GM12878 (cell line): ENCODE results near the gene HJURP. TPM values are rescaled to one million over a fixed set of nuclear protein-coding genes. Genes with fewer than 3 reads are reported as not detected.

ENCODE experiments used
- ATAC-seq: fragments of 200-7000 bp; cut with Tn5 transposase; 3 replicates; pipeline ENCODE4 v1.9.1; 2020; ENCODE audit warnings: mild to moderate bottlenecking, moderate library complexity
- BruUV-seq: library from RNA; stranded (reverse); fragments of 400-500 nt; replicated peaks from 2 replicates; lab custom pipeline; 2021; lab: Mats Ljungman, UMichigan
- CTCF ChIA-PET: fragments of 300-600 bp; sonication (Branson Sonifier 250); formaldehyde crosslinking; extraction: SDS; loops from one replicate; lab custom pipeline; 2021; ENCODE audit warnings: inconsistent platforms; lab: Yijun Ruan, JAX
- POLR2A ChIA-PET: fragments of 350-600 bp; formaldehyde crosslinking; extraction: SDS; loops from one replicate; lab custom pipeline; 2021; ENCODE audit warnings: inconsistent platforms; lab: Charles Lee
- RAD21 ChIA-PET: fragments of 300-600 bp; sonication (Branson Sonifier 250); formaldehyde crosslinking; loops from one replicate; lab custom pipeline; 2023; ENCODE audit warnings: antibody characterized with exemption; ENCODE audit not compliant: unreplicated experiment; lab: Charles Lee
- SMC1A ChIA-PET: fragments of 300-600 bp; sonication (Branson Sonifier 250); formaldehyde crosslinking; loops from one replicate; lab custom pipeline; 2023; ENCODE audit not compliant: unreplicated experiment, uncharacterized antibody; lab: Charles Lee
- DNase-seq: peaks from one replicate; pipeline ENCODE4 v3.0.0-alpha.2; 2011; ENCODE audit warnings: low read depth, low spot score
- FAIRE-seq: peaks from 3 replicates; lab custom pipeline; 2011; peaks lifted over from hg19 to GRCh38; lab: Jason Lieb, UNC
- H2AFZ ChIP-seq: 2 replicates; pipeline ENCODE4 v1.6.0; 2011; ENCODE audit warnings: low read depth, low read length, control low read depth; ENCODE audit not compliant: control insufficient read depth
- H3K27ac ChIP-seq: 2 replicates; pipeline ENCODE4 v1.5.1; 2011; ENCODE audit warnings: control low read depth; ENCODE audit not compliant: control insufficient read depth, insufficient read depth
- H3K27me3 ChIP-seq, 2 experiments: replicated peaks in 1 of 2; 2 replicates each; pipeline versions ENCODE4 v1.6.0 to v1.6.1; 2011; ENCODE audit warnings: low read length in 1 of 2; ENCODE audit not compliant: control insufficient read depth in 2 of 2, insufficient read depth in 2 of 2
- H3K36me3 ChIP-seq, 2 experiments: 2 replicates each; pipeline ENCODE4 v1.5.1; 2011; ENCODE audit warnings: low read length in 1 of 2; ENCODE audit not compliant: control insufficient read depth in 2 of 2, insufficient read depth in 2 of 2
- H3K4me1 ChIP-seq: 2 replicates; pipeline ENCODE4 v1.6.1; 2011; ENCODE audit warnings: mild to moderate bottlenecking, low read length, moderate library complexity, mixed read lengths; ENCODE audit not compliant: control insufficient read depth, insufficient read depth
- H3K4me2 ChIP-seq: 2 replicates; pipeline ENCODE4 v1.6.0; 2011; ENCODE audit warnings: control low read depth; ENCODE audit not compliant: control insufficient read depth, insufficient read depth
- H3K4me3 ChIP-seq: fragments of 200-600 bp; sonication (generic); 2 replicates; pipeline ENCODE4 v1.5.1; 2016
- H3K79me2 ChIP-seq: 2 replicates; pipeline ENCODE4 v1.6.0; 2011; ENCODE audit warnings: low read length; ENCODE audit not compliant: control insufficient read depth, insufficient read depth
- H3K9ac ChIP-seq: 2 replicates; pipeline ENCODE4 v1.8.0; 2011; ENCODE audit warnings: low read length, control low read depth, mixed read lengths; ENCODE audit not compliant: control insufficient read depth, insufficient read depth
- H3K9me3 ChIP-seq: replicated peaks from 3 replicates; pipeline ENCODE4 v1.5.1; 2011; ENCODE audit warnings: mild to moderate bottlenecking, low read length; ENCODE audit not compliant: control insufficient read depth, insufficient read depth
- H4K20me1 ChIP-seq: 2 replicates; pipeline ENCODE4 v1.6.0; 2011; ENCODE audit not compliant: control insufficient read depth, insufficient read depth
- GABPA ChIP-seq: IDR thresholded peaks from 2 replicates; pipeline ENCODE4 v1.6.1; 2014; ENCODE audit warnings: antibody characterized with exemption, low read depth, mild to moderate bottlenecking, inconsistent platforms
- SPI1 ChIP-seq: IDR thresholded peaks from 2 replicates; pipeline ENCODE4 v1.6.1; 2011; ENCODE audit warnings: low read depth, mild to moderate bottlenecking, low read length, moderate library complexity, borderline replicate concordance; ENCODE audit not compliant: insufficient read depth
- ZZZ3 ChIP-seq: IDR thresholded peaks from 2 replicates; pipeline ENCODE4 v1.6.1; 2011; ENCODE audit warnings: low read depth; ENCODE audit not compliant: control insufficient read depth, insufficient read length
- WGBS: methylation state at CpG from one replicate; pipeline ENCODE4 v1.1.6; 2016; ENCODE audit warnings: low lambda C conversion rate; ENCODE audit not compliant: insufficient replicate concordance, insufficient coverage; ENCODE audit errors: missing lambda C conversion rate; 5-methylcytosine and 5-hydroxymethylcytosine counted together
- in situ Hi-C: fragments of 300-500 bp; cut with MboI; formaldehyde crosslinking; loops from 9 replicates; pipeline ENCODE4 v1.14.3; 2018; ENCODE audit warnings: mixed read lengths
- intact Hi-C: fragments of 100-400 bp; cut with micrococcal nuclease; formaldehyde crosslinking; loops from one replicate; pipeline ENCODE4 v1.14.2; 2022; ENCODE audit not compliant: unreplicated experiment
- polyA plus RNA-seq, 11 experiments: library from polyadenylated mRNA; depleted of rRNA in 4 of 11; unstranded in 6 of 11; stranded (reverse) in 5 of 11; fragments of >200 nt; fragmentation: Nextera tagmentation in 4 of 11; fragmentation: Illumina TruSeq in 1 of 11; extraction: Ambion mirVana in 4 of 11; extraction: Trizol in 1 of 11; gene quantifications; 1 replicate in 1 of 11; 2 replicates in 10 of 11; pipeline versions ENCODE4 v1.2.1 to v1.2.3, GENCODE V29; 2011 to 2016; ENCODE audit warnings: inconsistent platforms in 2 of 11, missing spikeins in 2 of 11, low read depth in 1 of 11
- total RNA-seq, 4 experiments: library from RNA; depleted of rRNA in 3 of 4; stranded (reverse); fragments of >200 nt in 3 of 4; fragmentation: Illumina TruSeq in 1 of 4; extraction: Trizol in 1 of 4; gene quantifications; 2 replicates each; pipeline versions ENCODE4 v1.2.1 to v1.2.3, GENCODE V29; 2013 to 2021
- TF ChIP-seq, protein P1 (sequence below): fragments of 450-650 bp; IDR thresholded peaks from 2 replicates; pipeline ENCODE4 v1.6.1; 2016; ENCODE audit warnings: mild to moderate bottlenecking

The HJURP gene
- total and polyA plus RNA-seq, 10 of the 15 experiments (the other 5 are each of a cell fraction or from before 2014, with no cell fraction given) = 12.7 to 68.9 (median 44.4) TPM

DNA sequence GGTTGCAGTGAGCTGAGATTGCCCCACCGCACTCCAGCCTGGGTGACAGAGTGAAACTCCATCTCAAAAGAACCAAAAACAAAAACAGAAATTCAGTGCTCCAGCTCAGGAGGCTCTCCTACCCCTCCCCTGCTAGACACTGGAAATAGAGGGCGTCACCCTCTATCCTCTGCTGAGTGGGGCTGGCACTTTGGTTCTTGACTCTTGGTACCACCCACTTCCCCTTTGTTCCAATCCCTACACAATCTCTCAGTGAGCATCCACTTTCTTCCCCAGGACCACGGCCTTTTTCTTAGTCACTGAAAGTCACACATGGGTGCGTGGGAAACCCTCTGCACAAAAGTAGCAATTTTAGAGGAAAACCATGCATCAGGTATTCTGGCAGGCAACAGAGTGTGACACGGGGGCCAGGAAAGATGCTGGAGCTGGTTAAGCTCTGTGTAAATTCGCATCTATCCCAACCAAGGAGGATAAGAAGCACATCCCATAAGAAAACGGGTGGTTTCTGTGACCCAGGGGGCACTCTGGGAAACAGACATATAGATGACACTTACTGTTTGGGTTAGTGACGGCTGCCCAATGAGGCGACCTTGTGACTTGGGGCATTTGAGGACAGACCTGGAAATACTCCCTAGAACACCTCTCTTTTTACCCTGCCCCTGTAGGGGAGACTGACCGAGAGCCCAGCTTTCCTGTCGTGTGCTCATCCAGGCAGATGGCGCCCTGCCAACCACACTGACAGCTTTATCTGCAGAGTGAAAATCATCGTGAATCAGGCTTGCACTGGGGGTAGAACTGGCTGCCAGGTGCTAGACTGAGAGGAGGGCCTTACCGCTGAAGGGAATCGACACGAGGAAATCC, 7.7 kb downstream of the HJURP start:
- Histone ChIP-seq H3K27ac (no peak overlapping the region), H4K20me1 (no peaks in the 10 kb centered on the region), H3K79me2 (peaks cover 16% of the 10 kb centered on the region), H2AFZ (no peak overlapping the region), H3K9me3 (no peaks in the 10 kb centered on the region), H3K9ac (no peak overlapping the region), H3K4me1 (no peaks in the 10 kb centered on the region), H3K36me3 (peaks cover 45 to 51% of the 10 kb centered on the region in 2 experiments), H3K27me3 (no peaks in the 10 kb centered on the region), H3K4me2 (no peak overlapping the region), H3K4me3 (no peak overlapping the region)
- intact Hi-C loops (no loop called here), in situ Hi-C loops (no loop called here)
- DNase-seq (no peak), ATAC-seq (peak; percentile 49; the same call in 2 of the 3 replicates), FAIRE-seq (no peak)
- ChIA-PET SMC1A (interaction anchor here (0.6 to 1.2 kb wide), 2 partner anchors 10 to 1496 kb away, joined by 3 to 4 read pairs; no protein-coding TSS in a partner anchor), POLR2A (no interaction called here), RAD21 (no interaction called here), CTCF (interaction anchor here (0.7 kb wide), 1 partner anchor 13 kb away, joined by 3 read pairs; no protein-coding TSS in a partner anchor)
- TF ChIP-seq, protein P1, sequence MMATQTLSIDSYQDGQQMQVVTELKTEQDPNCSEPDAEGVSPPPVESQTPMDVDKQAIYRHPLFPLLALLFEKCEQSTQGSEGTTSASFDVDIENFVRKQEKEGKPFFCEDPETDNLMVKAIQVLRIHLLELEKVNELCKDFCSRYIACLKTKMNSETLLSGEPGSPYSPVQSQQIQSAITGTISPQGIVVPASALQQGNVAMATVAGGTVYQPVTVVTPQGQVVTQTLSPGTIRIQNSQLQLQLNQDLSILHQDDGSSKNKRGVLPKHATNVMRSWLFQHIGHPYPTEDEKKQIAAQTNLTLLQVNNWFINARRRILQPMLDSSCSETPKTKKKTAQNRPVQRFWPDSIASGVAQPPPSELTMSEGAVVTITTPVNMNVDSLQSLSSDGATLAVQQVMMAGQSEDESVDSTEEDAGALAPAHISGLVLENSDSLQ = no peak
- TF ChIP-seq GABPA = no peak
- peak; percentile 48; the same call in 1 of the 2 replicates for TF ChIP-seq SPI1
- TF ChIP-seq ZZZ3 = no peak
- no TSS peak for BruUV-seq
- 90% methylated on average over 16 of the region's 16 CpGs for WGBS
